Activated naive CD8-positive, alpha-beta T cell (primary cell): ENCODE data around the gene CASP10.

ENCODE experiments used
- H3K27ac Mint-ChIP-seq: one replicate; pipeline ENCODE4 v1.8.0; 2021; ENCODE audit warnings: mixed read lengths
- H3K27me3 Mint-ChIP-seq: one replicate; pipeline ENCODE4 v1.8.0; 2021; ENCODE audit warnings: mixed read lengths
- H3K36me3 Mint-ChIP-seq: one replicate; pipeline ENCODE4 v1.8.0; 2021; ENCODE audit warnings: mixed read lengths
- H3K4me1 Mint-ChIP-seq: one replicate; pipeline ENCODE4 v1.8.0; 2021; ENCODE audit warnings: low read depth, mixed read lengths
- H3K4me3 Mint-ChIP-seq: one replicate; pipeline ENCODE4 v1.8.0; 2021; ENCODE audit warnings: mild to moderate bottlenecking, mixed read lengths
- H3K9me3 Mint-ChIP-seq: one replicate; pipeline ENCODE4 v1.8.0; 2021; ENCODE audit warnings: low read depth, mixed read lengths

Gene CASP10

GRCh38 chr2:201263779-201264178, 80.8 kb downstream of the CASP10 start:
- Mint-ChIP-seq H3K4me3 (peak overlapping the region; percentile 86), H3K27ac (peak overlapping the region; percentile 81), H3K4me1 (peaks cover 82% of the 10 kb centered on the region), H3K36me3 (peaks cover 14% of the 10 kb centered on the region), H3K27me3 (no peaks in the 10 kb centered on the region), H3K9me3 (no peaks in the 10 kb centered on the region)

GRCh38 chr2:201264472-201265173, 81.7 kb downstream of the CASP10 start:
- Mint-ChIP-seq H3K4me1 (peaks cover 81% of the 10 kb centered on the region), H3K27ac (peak overlapping the region; percentile 81), H3K4me3 (peak overlapping the region; percentile 86), H3K9me3 (no peaks in the 10 kb centered on the region), H3K27me3 (no peaks in the 10 kb centered on the region), H3K36me3 (peaks cover 17% of the 10 kb centered on the region)

- Mint-ChIP-seq H3K4me1 (peaks cover 85% of the 10 kb centered on the region), H3K27me3 (no peaks in the 10 kb centered on the region), H3K9me3 (no peaks in the 10 kb centered on the region), H3K4me3 (peak overlapping the region; percentile 30), H3K27ac (peak overlapping the region; percentile 50), H3K36me3 (peaks cover 14% of the 10 kb centered on the region)
Measured at GRCh38 chr2:201266629-201267028, 83.7 kb downstream of the CASP10 start.

GRCh38 chr2:201267278-201268030, 84.5 kb downstream of the CASP10 start:
- peak overlapping the region; percentile 21 for H3K4me3 Mint-ChIP-seq
- peaks cover 87% of the 10 kb centered on the region for H3K4me1 Mint-ChIP-seq
- peaks cover 17% of the 10 kb centered on the region for H3K36me3 Mint-ChIP-seq
- H3K9me3 Mint-ChIP-seq: no peaks in the 10 kb centered on the region
- H3K27ac Mint-ChIP-seq: peak overlapping the region; percentile 55
- H3K27me3 Mint-ChIP-seq: no peaks in the 10 kb centered on the region

- peak overlapping the region; percentile 64 for H3K27ac Mint-ChIP-seq
- H3K36me3 Mint-ChIP-seq: peaks cover 18% of the 10 kb centered on the region
- peaks cover 79% of the 10 kb centered on the region for H3K4me1 Mint-ChIP-seq
- no peaks in the 10 kb centered on the region for H3K9me3 Mint-ChIP-seq
- H3K4me3 Mint-ChIP-seq: no peak overlapping the region
- no peaks in the 10 kb centered on the region for H3K27me3 Mint-ChIP-seq
Measured at GRCh38 chr2:201269764-201270163, 86.8 kb downstream of the CASP10 start.

- Mint-ChIP-seq H3K4me3 (no peak overlapping the region), H3K27ac (peak overlapping the region; percentile 64), H3K27me3 (no peaks in the 10 kb centered on the region), H3K4me1 (peaks cover 74% of the 10 kb centered on the region), H3K9me3 (no peaks in the 10 kb centered on the region), H3K36me3 (peaks cover 22% of the 10 kb centered on the region)
Measured at GRCh38 chr2:201270293-201271001, 87.5 kb downstream of the CASP10 start.

GRCh38 chr2:201271917-201272316, 89.0 kb downstream of the CASP10 start:
- Mint-ChIP-seq H3K27me3 (no peaks in the 10 kb centered on the region), H3K9me3 (no peaks in the 10 kb centered on the region), H3K4me3 (peak overlapping the region; percentile 0), H3K36me3 (peaks cover 17% of the 10 kb centered on the region), H3K4me1 (peaks cover 61% of the 10 kb centered on the region), H3K27ac (peak overlapping the region; percentile 52)

GRCh38 chr2:201273330-201273983, 90.5 kb downstream of the CASP10 start:
- H3K27me3 Mint-ChIP-seq: no peaks in the 10 kb centered on the region
- peak overlapping the region; percentile 23 for H3K27ac Mint-ChIP-seq

GRCh38 chr2:201275069-201275468, 92.1 kb downstream of the CASP10 start:
- H3K36me3 Mint-ChIP-seq: peaks cover 25% of the 10 kb centered on the region
- H3K4me1 Mint-ChIP-seq: peaks cover 53% of the 10 kb centered on the region

More at GRCh38 chr2:201273330-201273983, 90.5 kb downstream of the CASP10 start:
- H3K4me1 Mint-ChIP-seq: peaks cover 55% of the 10 kb centered on the region
- H3K36me3 Mint-ChIP-seq: peaks cover 20% of the 10 kb centered on the region
- no peaks in the 10 kb centered on the region for H3K9me3 Mint-ChIP-seq
- H3K4me3 Mint-ChIP-seq: peak overlapping the region; percentile 6

GRCh38 chr2:201275990-201276389, 93.0 kb downstream of the CASP10 start:
- Mint-ChIP-seq H3K4me1 (peaks cover 52% of the 10 kb centered on the region), H3K4me3 (no peak overlapping the region), H3K27me3 (no peaks in the 10 kb centered on the region), H3K27ac (peak overlapping the region; percentile 34), H3K9me3 (no peaks in the 10 kb centered on the region), H3K36me3 (peaks cover 24% of the 10 kb centered on the region)

More at GRCh38 chr2:201275069-201275468, 92.1 kb downstream of the CASP10 start:
- no peaks in the 10 kb centered on the region for H3K27me3 Mint-ChIP-seq
- H3K9me3 Mint-ChIP-seq: no peaks in the 10 kb centered on the region
- H3K27ac Mint-ChIP-seq: peak overlapping the region; percentile 70
- no peak overlapping the region for H3K4me3 Mint-ChIP-seq

- Mint-ChIP-seq H3K27me3 (no peaks in the 10 kb centered on the region), H3K4me3 (no peak overlapping the region), H3K36me3 (peaks cover 24% of the 10 kb centered on the region), H3K4me1 (peaks cover 47% of the 10 kb centered on the region), H3K9me3 (no peaks in the 10 kb centered on the region), H3K27ac (peak overlapping the region; percentile 34)
Measured at GRCh38 chr2:201276511-201276910, 93.6 kb downstream of the CASP10 start.
